Epithelial cell of esophagus (primary cell): ENCODE data around the gene PDIA2.

ENCODE experiments used
- DNase-seq: peaks from one replicate; pipeline ENCODE4 v3.0.0; 2010; ENCODE audit warnings: low read depth
- H3K4me3 ChIP-seq: 2 replicates; pipeline ENCODE4 v1.5.1; 2011; ENCODE audit warnings: mild to moderate bottlenecking, low read length, control low read depth
- CTCF ChIP-seq: IDR thresholded peaks from 2 replicates; pipeline ENCODE4 v1.5.1; 2011; ENCODE audit warnings: low read depth, mild to moderate bottlenecking, low read length, control low read depth, inconsistent platforms; ENCODE audit not compliant: insufficient read depth; ENCODE audit errors: missing control alignments

The PDIA2 gene

GRCh38 chr16:336269-336668 is 53.3 kb downstream of the PDIA2 start:
- H3K4me3 ChIP-seq: no peak overlapping the region
- no peak for TF ChIP-seq CTCF

More at GRCh38 chr16:336269-336668, 53.3 kb downstream of the PDIA2 start:
- DNase-seq: no peak
